Astrocyte (in vitro differentiated cells and primary cell): ENCODE data around the gene RPL11.
A peak's percentile ranks its signal among the peaks of the same experiment; 100 is the strongest.

Experiments used
- EZH2 ChIP-seq: IDR thresholded peaks from 2 replicates; pipeline ENCODE4 v1.6.1; 2012; ENCODE audit warnings: mild to moderate bottlenecking, low read length, inconsistent platforms; ENCODE audit not compliant: insufficient read depth
- TF ChIP-seq, protein P1 (sequence below): IDR thresholded peaks from 2 replicates; pipeline ENCODE4 v1.5.1; 2011; ENCODE audit warnings: low read depth, mild to moderate bottlenecking, inconsistent platforms, low read length, moderate library complexity; ENCODE audit not compliant: insufficient read depth

DNA sequence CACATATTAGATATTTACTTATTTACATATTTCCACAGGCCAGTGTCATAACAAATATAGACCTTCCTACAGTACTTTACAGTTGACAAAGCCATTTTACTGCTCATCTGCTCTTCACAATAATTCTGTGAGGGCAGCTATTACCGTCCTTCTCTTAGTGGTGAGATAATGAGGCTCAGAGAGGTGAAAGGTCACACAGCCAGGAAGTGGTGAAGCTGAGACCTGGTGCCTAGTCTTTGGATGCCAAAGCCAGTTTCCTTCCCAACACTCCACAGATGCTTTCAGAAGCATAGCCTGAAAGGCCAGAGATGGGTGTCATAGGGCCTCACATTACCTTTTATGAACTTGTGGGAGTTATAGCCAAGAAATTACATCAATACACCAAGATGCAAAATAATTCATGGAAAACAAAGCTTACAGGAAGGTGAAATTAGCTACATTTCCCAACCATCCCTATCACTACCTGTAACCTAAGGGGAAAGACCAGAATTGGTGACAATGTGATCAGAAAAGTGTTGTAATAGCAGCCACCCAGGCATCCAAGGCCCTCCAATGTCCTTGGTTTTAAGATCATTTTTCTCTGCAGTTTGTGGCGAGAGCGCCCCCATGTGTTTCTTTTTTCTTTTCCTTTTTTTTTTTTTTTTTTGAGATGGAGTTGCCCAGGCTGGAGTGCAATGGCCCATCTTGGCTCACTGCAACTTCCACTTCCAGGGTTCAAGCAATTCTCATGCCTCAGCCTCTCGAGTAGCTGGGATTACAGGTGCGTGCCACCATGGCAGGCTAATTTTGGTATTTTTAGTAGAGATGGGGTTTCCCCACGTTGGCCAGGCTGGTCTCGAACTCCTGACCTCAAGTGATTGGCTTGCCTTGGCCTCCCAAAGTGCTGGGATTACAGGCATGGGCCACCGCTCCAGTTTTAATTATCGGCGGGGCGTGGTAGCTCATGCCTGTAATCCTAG, 26.5 kb upstream of the RPL11 start:
- TF ChIP-seq, protein P1, sequence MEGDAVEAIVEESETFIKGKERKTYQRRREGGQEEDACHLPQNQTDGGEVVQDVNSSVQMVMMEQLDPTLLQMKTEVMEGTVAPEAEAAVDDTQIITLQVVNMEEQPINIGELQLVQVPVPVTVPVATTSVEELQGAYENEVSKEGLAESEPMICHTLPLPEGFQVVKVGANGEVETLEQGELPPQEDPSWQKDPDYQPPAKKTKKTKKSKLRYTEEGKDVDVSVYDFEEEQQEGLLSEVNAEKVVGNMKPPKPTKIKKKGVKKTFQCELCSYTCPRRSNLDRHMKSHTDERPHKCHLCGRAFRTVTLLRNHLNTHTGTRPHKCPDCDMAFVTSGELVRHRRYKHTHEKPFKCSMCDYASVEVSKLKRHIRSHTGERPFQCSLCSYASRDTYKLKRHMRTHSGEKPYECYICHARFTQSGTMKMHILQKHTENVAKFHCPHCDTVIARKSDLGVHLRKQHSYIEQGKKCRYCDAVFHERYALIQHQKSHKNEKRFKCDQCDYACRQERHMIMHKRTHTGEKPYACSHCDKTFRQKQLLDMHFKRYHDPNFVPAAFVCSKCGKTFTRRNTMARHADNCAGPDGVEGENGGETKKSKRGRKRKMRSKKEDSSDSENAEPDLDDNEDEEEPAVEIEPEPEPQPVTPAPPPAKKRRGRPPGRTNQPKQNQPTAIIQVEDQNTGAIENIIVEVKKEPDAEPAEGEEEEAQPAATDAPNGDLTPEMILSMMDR, result peak; percentile 41
- no peak for TF ChIP-seq EZH2
